Islet of Langerhans (tissue), 1 donor: ENCODE data around the gene CPVL.
"Not testable (repeated sequence)": the region's sequence is repeated elsewhere in the genome, so short reads cannot be mapped to it uniquely, and the experiment has no call there.

Experiments used
- FAIRE-seq: peaks from one replicate; lab custom pipeline; 2011; peaks lifted over from hg19 to GRCh38; lab: Jason Lieb, UNC

CPVL gene

DNA sequence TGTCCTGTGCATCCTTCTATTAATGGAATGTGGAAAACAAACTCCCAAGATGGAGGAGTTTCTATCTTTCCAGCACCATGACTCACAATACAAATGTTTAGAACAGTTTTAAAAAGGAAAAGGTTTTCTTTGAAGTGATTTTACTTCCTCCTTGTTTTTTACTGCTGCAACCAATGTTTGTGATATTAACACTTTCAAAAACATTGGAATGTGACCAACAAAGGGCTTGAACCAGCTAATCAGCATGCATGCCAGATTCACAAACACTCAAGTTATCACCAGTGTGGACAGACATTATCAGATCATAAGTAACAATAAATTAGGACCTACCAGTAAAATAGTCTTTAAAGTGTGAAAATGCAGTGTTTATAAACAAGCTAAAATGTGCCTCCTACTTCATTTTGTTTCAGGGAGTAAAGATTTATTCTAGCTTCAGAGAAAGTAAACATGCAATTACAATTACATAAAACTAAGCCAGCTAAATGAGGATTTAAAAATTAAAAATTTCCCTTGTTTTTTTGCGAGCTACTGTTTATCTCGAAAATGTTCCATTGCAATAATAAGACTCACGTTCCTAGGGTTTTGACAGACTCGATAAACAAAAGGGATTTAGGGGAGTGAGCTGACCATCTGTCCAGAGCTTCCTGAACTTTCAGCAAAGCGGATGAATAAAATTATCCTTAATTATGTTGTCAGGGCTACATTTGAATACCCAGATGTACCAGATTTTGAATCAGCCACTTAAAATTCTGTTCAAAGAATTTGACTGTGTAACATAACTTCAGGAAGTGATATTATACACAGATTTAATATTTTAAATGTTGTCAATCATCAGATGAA, 29.8 kb downstream of the CPVL start:
- peak; percentile 24 for FAIRE-seq

DNA sequence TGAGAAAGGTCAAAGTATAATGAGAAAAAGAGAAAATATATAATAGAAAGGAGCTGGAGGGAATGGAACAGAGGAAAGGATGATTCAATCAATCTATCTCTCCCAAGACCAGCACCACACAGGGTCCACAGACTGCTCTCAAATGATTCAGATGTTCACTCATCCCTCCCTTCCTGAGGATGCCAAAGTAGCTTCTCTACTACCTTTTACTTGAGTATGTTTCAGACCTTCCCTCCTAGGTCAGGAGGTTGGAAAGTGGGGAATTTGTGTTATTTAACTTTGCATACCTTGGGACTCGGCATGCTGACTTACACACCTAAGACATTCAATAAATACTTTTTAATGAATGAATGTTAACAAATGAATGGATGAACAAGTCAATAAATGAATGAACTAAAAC, 30.6 kb downstream of the CPVL start:
- FAIRE-seq = no peak

DNA sequence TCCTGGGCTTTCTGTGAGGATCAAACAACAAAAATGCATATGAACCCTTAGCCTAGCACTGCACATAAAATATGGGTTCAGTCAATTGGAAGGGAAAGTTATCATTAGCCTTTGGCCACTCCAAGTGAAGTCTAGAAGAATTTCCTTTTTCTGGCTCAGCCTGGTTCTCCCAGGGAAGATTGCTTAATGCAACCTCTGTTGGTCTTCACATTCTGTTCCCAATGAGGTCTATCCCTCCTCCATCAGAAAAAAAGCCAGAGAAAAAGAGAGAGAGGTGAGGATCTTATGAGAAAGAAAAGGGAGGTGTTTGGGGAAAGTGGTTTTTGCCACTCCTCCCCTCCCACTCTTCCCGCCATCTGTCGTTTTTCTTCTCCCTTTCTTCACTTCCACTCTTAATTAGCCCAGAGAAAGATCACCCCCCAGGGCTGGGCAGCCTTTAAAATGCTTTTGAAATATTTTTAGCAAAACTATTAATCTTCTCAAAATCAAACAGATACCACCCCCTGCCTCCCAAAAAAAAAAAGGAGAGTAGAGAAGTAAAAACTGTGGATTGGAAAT, 31.1 kb downstream of the CPVL start:
- no peak for FAIRE-seq

GRCh38 chr7:29114266-29114665, 32.1 kb downstream of the CPVL start:
- not testable (repeated sequence) for FAIRE-seq

DNA sequence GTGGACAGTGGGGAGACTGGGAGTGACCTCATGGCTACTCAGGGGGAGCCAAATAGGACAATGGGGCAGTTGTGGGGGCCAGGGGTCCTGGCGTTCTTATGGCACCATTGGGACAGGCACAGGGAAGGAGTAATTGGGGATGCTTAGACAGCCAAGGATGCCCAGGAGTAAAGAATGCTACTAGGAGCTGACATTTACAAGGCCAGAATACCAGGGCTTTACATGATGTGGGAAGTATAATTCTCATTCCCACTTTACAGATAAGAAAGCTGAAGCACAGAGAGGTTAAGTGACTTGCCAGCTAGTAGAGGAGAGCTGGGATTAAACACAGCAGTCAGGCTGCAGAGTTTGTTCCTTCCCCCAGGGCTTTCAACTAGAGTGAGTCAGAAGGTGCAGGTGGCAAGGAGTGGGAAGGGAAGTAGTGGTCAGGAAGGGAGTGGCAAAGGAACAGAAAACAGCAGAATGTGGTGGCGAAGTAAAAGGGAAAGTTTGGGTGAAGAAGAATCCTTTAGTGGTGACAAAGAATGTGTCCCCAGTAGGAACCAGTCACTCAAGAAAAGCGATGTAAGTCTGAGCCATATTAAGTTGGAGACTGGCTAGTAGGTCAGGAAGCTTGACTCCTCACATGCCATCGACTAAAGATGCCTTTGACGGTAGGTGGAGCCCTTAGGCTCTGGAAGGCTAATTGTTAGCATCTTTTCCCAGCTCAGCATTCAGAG, 32.8 kb downstream of the CPVL start:
- FAIRE-seq = no peak

DNA sequence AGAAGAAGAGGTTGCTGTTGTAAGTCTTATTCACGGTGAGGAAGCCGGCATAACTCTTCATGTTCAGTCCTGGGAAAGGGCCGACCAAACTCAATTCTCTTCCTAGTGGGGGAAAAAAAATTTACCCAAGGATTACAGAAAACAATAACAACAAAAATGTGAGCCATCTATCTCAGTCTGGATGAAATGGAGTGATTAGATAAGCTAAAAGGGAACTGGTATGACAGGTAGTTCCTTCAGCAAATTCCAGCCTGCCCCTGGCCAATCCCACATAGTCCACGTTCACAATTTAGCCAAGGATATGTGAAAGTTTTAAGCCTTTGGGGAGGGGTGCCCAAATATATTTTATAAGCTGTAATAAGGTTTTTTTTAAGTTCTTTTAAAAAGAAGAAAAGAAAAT, 33.6 kb downstream of the CPVL start:
- FAIRE-seq = no peak

- no peak for FAIRE-seq
Observed at GRCh38 chr7:29109899-29110298, 36.4 kb downstream of the CPVL start.

- FAIRE-seq = no peak
Observed at GRCh38 chr7:29109358-29109757, 37.0 kb downstream of the CPVL start.

GRCh38 chr7:29107056-29107455, 39.3 kb downstream of the CPVL start:
- no peak for FAIRE-seq

DNA sequence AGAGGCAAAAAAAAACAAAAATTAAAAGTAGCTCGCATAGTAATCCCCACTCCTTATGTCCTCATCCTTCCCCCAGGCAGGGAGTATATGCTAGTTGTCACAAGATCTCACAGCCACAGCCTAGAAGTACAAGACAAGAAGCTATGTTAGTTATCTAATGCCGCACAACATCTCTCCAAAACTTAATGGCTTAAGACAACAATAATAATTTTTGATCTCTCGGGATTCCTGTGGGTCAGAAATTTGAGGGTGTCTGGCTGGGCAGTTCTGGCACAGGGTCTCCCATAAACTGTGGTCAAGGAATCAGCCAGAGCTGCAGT, 39.7 kb downstream of the CPVL start:
- no peak for FAIRE-seq

GRCh38 chr7:29105752-29106668, 40.3 kb downstream of the CPVL start:
- FAIRE-seq = no peak

DNA sequence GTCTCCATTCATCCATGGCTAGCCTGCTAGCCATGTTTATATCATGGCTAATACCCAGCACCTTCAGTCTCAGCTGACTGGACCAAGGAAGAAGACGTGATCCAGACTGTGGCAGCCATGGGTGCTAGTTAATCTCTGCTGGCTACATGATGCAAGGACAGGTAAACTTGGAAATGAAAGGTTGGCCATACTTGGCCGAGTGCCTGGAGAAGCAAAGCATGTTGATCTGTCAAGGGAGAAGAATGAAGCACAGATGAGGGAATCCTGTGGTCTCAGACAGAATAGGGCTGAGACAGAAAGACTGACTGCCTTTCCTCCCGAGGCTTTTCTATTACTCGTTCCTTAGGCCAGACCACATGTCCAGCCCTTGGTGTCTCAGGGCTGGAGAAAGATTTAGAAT, 41.1 kb downstream of the CPVL start:
- no peak for FAIRE-seq

DNA sequence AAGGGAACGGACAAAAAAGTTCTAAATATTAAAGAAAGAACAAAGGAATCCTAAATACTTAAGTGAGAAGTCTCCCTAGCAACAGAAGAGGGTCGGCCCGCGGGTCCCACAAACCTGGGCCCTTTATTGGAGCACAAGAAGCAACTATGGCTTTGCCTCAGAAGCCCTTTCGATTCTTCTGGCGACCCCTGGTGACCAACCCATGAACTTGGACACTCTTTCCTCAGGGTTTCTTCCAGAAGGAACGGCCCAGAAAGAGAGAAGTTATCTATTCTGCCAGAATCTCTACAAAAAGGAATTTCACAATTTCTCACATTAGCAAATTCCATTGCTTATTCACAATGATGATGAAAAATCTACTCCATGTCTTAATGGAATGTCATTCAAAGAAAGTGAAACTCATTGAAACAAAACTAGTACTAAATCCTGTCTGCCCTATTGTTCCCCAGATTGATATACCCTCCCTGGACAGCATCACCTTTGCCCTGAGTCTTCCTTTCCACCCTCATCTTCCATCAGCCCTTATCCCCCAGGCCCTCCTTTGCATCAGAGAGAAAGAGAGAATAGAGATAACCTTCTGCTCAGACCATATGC, 43.7 kb downstream of the CPVL start:
- FAIRE-seq = peak; percentile 91

DNA sequence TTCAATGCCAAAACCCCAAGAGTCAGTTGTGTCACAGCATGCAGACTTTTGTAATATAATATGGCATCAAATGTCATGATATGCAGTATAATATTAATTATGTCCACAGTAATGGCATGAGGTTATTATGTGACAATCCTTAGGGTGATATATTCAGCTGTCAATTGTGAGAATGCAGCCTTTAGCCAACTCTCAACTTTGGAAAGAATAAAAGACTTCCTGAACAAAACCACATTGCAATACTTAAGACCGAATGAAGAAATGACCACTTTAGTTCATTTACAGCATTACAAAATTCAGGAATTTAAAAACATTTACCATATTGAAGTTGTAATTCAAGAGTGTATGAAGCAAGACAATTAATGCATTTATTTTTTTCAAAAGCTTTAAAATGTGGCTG, 45.4 kb downstream of the CPVL start:
- no peak for FAIRE-seq

GRCh38 chr7:29099896-29100847, 46.2 kb downstream of the CPVL start:
- FAIRE-seq = no peak

DNA sequence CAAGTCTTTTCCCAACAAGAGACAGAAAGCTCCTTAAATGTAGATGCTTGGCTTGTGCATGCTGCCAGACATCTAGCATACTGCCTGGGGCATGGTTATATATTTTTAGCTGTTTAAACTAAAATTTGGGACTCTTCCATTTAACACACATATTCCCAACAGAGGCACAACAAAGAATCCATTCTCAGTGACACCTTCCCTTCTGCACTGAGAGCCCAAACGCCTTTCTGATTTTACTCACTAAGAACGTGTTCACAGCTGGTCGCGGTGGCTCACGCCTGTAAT, 49.9 kb downstream of the CPVL start:
- no peak for FAIRE-seq

GRCh38 chr7:29095631-29096445, 50.5 kb downstream of the CPVL start:
- no peak for FAIRE-seq

DNA sequence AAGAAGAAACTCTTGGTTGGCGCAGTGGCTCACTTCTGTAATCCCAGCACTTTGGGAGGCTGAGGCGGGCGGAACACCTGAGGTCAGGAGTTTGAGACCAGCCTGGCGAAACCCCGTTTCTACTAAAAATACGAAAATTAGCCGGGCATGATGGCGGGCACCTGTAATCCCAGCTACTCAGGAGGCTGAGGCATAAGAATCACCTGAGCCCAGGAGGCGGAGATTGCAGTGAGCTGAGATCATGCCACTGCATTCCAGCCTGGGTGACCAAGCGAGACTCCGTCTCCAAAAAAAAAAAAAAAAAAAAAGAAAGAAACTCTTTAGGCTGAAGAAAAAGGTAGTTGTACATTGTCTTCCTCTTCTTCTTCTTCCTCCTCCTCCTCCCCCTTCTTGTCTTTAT, 53.2 kb downstream of the CPVL start:
- not testable (repeated sequence) for FAIRE-seq

- peak; percentile 69 for FAIRE-seq
Observed at GRCh38 chr7:29091715-29092114, 54.6 kb downstream of the CPVL start.
